ENCODE results near the gene SMPD4.
"Not testable (repeated sequence)": the region's sequence is repeated elsewhere in the genome, so short reads cannot be mapped to it uniquely, and the experiment has no call there.

The SMPD4 gene

DNA sequence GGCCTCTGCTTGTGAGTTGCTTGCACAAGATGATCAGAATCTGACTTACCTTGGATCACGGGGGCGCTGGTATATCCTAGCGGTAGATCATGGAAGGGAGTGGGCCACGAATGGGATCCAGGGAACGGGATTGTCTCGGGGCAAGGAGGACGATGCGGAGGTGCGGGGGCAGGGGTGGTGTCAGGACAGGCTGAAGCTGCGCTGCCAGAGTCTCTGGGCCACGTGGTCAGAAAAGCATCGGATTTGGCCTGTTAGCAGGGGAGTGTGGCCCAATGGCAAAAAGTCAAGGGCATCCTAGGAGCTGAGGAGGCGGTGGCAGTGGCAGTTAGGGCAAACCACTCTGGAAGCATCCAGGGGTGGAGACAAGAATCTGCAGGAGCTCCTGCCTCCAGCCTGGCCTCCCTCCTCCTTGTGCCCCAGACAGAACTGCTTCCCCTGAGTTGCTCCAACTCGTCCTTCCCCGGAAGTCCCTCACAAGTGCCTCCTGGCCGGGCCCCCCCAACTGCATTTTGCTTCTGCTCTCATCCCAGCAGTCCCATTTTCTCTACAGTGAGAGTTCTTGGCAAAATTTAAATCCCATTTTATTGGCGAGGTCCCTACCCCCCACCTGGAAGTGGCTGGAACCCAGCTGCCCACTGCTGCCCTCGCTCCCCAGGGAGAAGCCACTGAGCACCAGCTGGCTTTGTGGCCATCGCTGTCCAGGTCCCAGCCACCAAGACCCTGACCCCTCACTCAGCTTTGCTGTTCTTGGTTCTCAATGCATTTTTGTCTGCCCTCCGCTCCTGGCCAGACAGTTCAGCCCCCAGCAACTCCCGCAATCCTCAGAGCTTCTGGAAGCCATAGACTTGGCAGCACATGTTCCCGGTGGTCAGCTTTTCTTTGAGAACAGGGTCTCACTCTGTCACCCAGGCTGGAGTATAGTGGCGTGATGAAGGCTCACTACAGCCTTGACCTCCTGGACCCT, 30.9 kb downstream of the SMPD4 start:
- no peaks in the 10 kb centered on the region for H3K27me3 ChIP-seq (ENCODE audit: low read length)
- no peak for TF ChIP-seq EZH2phosphoT487 (conservative IDR thresholded peaks at IDR 0.05; ENCODE audit: low read length)
- TF ChIP-seq, protein P1, sequence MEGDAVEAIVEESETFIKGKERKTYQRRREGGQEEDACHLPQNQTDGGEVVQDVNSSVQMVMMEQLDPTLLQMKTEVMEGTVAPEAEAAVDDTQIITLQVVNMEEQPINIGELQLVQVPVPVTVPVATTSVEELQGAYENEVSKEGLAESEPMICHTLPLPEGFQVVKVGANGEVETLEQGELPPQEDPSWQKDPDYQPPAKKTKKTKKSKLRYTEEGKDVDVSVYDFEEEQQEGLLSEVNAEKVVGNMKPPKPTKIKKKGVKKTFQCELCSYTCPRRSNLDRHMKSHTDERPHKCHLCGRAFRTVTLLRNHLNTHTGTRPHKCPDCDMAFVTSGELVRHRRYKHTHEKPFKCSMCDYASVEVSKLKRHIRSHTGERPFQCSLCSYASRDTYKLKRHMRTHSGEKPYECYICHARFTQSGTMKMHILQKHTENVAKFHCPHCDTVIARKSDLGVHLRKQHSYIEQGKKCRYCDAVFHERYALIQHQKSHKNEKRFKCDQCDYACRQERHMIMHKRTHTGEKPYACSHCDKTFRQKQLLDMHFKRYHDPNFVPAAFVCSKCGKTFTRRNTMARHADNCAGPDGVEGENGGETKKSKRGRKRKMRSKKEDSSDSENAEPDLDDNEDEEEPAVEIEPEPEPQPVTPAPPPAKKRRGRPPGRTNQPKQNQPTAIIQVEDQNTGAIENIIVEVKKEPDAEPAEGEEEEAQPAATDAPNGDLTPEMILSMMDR (IDR thresholded peaks at IDR 0.05; ENCODE audit: insufficient read depth, low read length, poor library complexity, severe bottlenecking): no peak
- no peak overlapping the region for H3K27ac ChIP-seq (ENCODE audit: low read depth, low read length)
- no peak overlapping the region for H2AFZ ChIP-seq (ENCODE audit: low read depth, low read length, severe bottlenecking)
- H4K20me1 ChIP-seq (ENCODE audit: low read depth, low read length): no peaks in the 10 kb centered on the region
- H3K4me2 ChIP-seq (ENCODE audit: low read depth, low read length, poor library complexity, severe bottlenecking): no peak overlapping the region
- H3K9me3 ChIP-seq (ENCODE audit: insufficient read depth, low read length): no peaks in the 10 kb centered on the region
- H3K9ac ChIP-seq (ENCODE audit: low read length): no peak overlapping the region
- H3K79me2 ChIP-seq (ENCODE audit: insufficient read depth, low read length): no peaks in the 10 kb centered on the region
- H3K4me3 ChIP-seq (ENCODE audit: insufficient read depth, low read length, poor library complexity, severe bottlenecking): no peak overlapping the region
- H3K36me3 ChIP-seq (ENCODE audit: low read length): no peaks in the 10 kb centered on the region
- no peaks in the 10 kb centered on the region for H3F3A ChIP-seq (ENCODE audit: insufficient read depth)
- no peaks in the 10 kb centered on the region for H3K9me2 ChIP-seq (replicated peaks; ENCODE audit: insufficient read depth, low read length)

DNA sequence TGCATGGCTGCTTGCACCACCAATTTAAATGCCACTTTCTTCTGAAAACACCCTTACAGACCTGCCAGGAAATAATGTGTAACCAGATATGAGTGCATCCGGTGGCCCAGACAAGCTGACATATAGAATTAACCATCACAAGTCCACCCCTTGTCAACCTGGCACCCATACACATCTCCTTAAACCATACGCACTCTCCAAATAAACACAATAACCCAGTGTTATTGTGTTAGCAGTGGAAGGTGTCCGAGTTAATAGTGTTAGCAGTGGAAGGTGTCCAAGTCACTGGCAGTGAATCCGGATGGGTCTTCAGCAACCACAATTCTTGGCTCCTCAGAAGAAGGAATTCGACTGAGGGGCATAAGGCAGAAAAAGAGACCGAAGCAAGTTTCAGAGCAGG, 32.9 kb downstream of the SMPD4 start:
- H3K27ac ChIP-seq (ENCODE audit: low read depth, low read length); H3K9ac ChIP-seq (ENCODE audit: low read length); H3K27me3 ChIP-seq (ENCODE audit: low read length); H3K9me2 ChIP-seq (replicated peaks; ENCODE audit: insufficient read depth, low read length); H3F3A ChIP-seq (ENCODE audit: insufficient read depth); H3K4me3 ChIP-seq (ENCODE audit: insufficient read depth, low read length, poor library complexity, severe bottlenecking); H2AFZ ChIP-seq (ENCODE audit: low read depth, low read length, severe bottlenecking); H4K20me1 ChIP-seq (ENCODE audit: low read depth, low read length); H3K9me3 ChIP-seq (ENCODE audit: insufficient read depth, low read length); H3K36me3 ChIP-seq (ENCODE audit: low read length); H3K4me2 ChIP-seq (ENCODE audit: low read depth, low read length, poor library complexity, severe bottlenecking); H3K79me2 ChIP-seq (ENCODE audit: insufficient read depth, low read length): not testable (repeated sequence)

GRCh38 chr2:130145006-130145414, 36.4 kb downstream of the SMPD4 start, which contains the start of gene CCDC74B:
CCDC74B (minus strand) TSS chr2:130145112; CDS start chr2:130144996, 116 bp downstream.
- Histone ChIP-seq H3K4me2 (ENCODE audit: low read depth, low read length, poor library complexity, severe bottlenecking) (peak within 1 kb of the TSS; percentile 48), H2AFZ (ENCODE audit: low read depth, low read length, severe bottlenecking) (peak within 1 kb of the TSS; percentile 54), H3K9ac (ENCODE audit: low read length) (peak within 1 kb of the TSS; percentile 40)
- H3K36me3 ChIP-seq (ENCODE audit: low read length); H3K9me3 ChIP-seq (ENCODE audit: insufficient read depth, low read length); H3K27me3 ChIP-seq (ENCODE audit: low read length); H4K20me1 ChIP-seq (ENCODE audit: low read depth, low read length); H3F3A ChIP-seq (ENCODE audit: insufficient read depth); H3K9me2 ChIP-seq (replicated peaks; ENCODE audit: insufficient read depth, low read length); H3K27ac ChIP-seq (ENCODE audit: low read depth, low read length); H3K4me3 ChIP-seq (ENCODE audit: insufficient read depth, low read length, poor library complexity, severe bottlenecking); H3K79me2 ChIP-seq (ENCODE audit: insufficient read depth, low read length): not testable (repeated sequence)

GRCh38 chr2:130143266-130144039, 37.9 kb downstream of the SMPD4 start:
- H3K4me3 ChIP-seq (ENCODE audit: insufficient read depth, low read length, poor library complexity, severe bottlenecking); H3K4me2 ChIP-seq (ENCODE audit: low read depth, low read length, poor library complexity, severe bottlenecking): not testable (repeated sequence)

DNA sequence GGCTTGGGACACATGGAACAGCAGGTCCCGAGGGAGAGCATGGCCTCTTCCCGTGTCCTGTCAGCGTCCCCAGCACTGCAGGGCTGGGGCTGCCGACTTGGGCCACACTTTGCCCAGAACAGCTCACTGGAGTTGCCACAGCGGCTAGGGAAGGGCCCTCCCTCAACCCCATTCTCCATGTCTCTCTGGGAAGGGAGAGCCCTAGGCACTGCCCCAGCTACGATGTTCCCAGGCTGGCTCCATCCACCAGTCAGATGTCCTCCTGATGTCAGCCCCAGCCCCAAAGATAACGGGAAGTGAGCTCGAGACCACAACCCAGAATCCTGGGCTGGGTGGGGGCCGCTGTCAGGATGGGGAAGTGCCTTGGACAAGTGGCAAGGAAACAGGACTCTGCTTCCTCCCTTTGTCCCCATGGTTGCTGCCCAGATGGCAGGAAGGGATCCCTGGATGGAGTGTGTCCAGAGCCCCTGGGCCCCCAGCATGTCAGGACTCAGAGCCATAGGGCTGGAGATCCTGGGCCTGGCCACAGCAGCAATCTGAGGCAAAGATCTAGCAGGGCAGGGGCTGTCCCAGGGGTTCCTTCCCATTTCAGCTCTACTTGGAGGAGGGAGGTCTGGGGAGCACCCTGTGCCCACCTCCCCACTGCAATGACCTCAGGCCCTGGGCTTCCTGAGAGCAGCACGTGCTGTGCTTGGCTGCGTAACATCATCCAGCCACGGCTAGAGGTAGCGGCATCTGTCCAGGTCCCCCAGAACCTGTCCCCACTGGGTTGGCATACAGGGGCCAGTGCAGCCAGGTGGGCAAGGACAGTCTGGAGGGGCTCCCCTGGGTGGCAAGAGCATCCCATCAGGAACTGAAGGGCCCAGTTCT, 38.8 kb downstream of the SMPD4 start:
- H3K4me3 ChIP-seq (ENCODE audit: insufficient read depth, low read length, poor library complexity, severe bottlenecking); H3F3A ChIP-seq (ENCODE audit: insufficient read depth); H3K36me3 ChIP-seq (ENCODE audit: low read length); H4K20me1 ChIP-seq (ENCODE audit: low read depth, low read length); H3K27me3 ChIP-seq (ENCODE audit: low read length); H3K9ac ChIP-seq (ENCODE audit: low read length); H3K79me2 ChIP-seq (ENCODE audit: insufficient read depth, low read length); H3K27ac ChIP-seq (ENCODE audit: low read depth, low read length); H3K9me3 ChIP-seq (ENCODE audit: insufficient read depth, low read length); H3K9me2 ChIP-seq (replicated peaks; ENCODE audit: insufficient read depth, low read length); H2AFZ ChIP-seq (ENCODE audit: low read depth, low read length, severe bottlenecking); H3K4me2 ChIP-seq (ENCODE audit: low read depth, low read length, poor library complexity, severe bottlenecking): not testable (repeated sequence)

More at GRCh38 chr2:130143266-130144039, 37.9 kb downstream of the SMPD4 start:
- not testable (repeated sequence) for H3F3A ChIP-seq (ENCODE audit: insufficient read depth); H3K9me2 ChIP-seq (replicated peaks; ENCODE audit: insufficient read depth, low read length); H3K79me2 ChIP-seq (ENCODE audit: insufficient read depth, low read length); H3K27ac ChIP-seq (ENCODE audit: low read depth, low read length); H3K27me3 ChIP-seq (ENCODE audit: low read length); H3K9me3 ChIP-seq (ENCODE audit: insufficient read depth, low read length); H4K20me1 ChIP-seq (ENCODE audit: low read depth, low read length); H3K36me3 ChIP-seq (ENCODE audit: low read length); H2AFZ ChIP-seq (ENCODE audit: low read depth, low read length, severe bottlenecking); H3K9ac ChIP-seq (ENCODE audit: low read length)

DNA sequence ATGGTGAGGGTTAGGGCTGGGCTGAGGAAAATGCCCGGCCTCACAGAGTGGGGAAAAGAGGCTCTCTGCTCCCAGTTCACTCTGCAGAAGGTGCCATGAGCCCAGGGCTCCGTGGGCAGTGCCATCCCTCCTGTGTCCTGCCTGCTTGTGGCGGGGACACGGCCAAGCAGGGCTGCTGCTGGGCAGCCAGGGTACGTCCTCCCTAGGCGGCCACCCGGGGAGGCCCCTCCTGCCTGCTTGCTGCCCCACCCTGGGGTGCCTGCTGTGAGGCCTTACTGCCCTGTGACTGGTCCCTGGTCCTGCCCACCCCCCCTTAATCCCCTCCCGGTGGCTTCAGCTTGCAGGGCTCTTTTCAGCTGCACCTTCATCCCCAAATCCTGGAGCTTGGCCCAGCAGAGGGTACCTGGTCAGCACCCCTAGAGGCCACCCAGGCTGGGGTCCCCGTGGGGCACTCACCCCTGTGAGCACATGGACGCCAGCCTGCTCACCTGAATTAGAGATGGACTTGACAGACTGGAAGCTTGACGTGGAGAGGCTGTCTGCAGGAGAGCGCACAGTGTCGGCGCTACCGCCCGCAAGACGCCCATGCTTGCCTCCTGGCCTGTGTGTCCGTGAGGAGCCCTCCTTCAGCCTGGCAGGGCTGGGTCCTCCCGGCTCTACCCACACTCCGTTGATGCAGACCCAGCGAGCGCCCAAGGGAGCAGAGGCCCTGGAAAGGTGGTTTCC, 39.6 kb downstream of the SMPD4 start:
- H2AFZ ChIP-seq (ENCODE audit: low read depth, low read length, severe bottlenecking); H3K27ac ChIP-seq (ENCODE audit: low read depth, low read length); H3K4me3 ChIP-seq (ENCODE audit: insufficient read depth, low read length, poor library complexity, severe bottlenecking); H3K4me2 ChIP-seq (ENCODE audit: low read depth, low read length, poor library complexity, severe bottlenecking); H4K20me1 ChIP-seq (ENCODE audit: low read depth, low read length); H3K9me3 ChIP-seq (ENCODE audit: insufficient read depth, low read length); H3K36me3 ChIP-seq (ENCODE audit: low read length); H3K9ac ChIP-seq (ENCODE audit: low read length); H3K79me2 ChIP-seq (ENCODE audit: insufficient read depth, low read length); H3K9me2 ChIP-seq (replicated peaks; ENCODE audit: insufficient read depth, low read length); H3F3A ChIP-seq (ENCODE audit: insufficient read depth); H3K27me3 ChIP-seq (ENCODE audit: low read length): not testable (repeated sequence)
